Measurements from ENCODE around the gene CDPF1. TPM values are rescaled to one million over a fixed set of nuclear protein-coding genes. Genes with fewer than 3 reads are reported as not detected.

CDPF1 gene
- total RNA-seq, 1 donor from 2014 or later = 3.6 TPM

DNA sequence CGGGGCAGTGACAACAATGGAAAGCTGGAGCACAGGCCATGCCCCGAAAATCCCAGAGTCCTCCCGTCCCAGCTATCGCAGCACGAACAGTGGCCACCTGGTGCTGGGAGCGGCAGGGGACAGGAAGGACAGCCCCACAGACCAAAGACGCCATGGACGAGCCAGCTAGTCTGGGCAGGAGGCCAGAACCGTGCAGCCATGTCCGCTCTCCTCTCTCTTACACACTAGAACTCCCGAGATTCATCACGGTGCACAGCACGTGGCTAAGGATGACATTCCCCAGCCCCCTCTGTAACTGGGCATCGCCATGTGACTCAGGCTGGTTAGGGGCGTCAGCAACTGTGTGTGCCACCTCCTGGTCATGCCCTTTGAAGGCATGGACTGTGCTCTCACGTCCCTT, 4.6 kb downstream of the CDPF1 start:
- H3K27ac ChIP-seq = no peak overlapping the region
- no peak for DNase-seq (ENCODE audit: low spot score in 2 of 2)
- H3K36me3 ChIP-seq = peaks cover 10 to 11% of the 10 kb centered on the region in 2 donors
- H3K4me3 ChIP-seq = no peak overlapping the region
- no peaks in the 10 kb centered on the region for H3K27me3 ChIP-seq
- no peak for TF ChIP-seq CTCF (IDR thresholded peaks at IDR 0.05)
- peaks cover 5 to 6% of the 10 kb centered on the region in 2 donors for H3K4me1 ChIP-seq
- no peaks in the 10 kb centered on the region for H3K9me3 ChIP-seq
- intact Hi-C loops (cut with DNase I) = no loop called here

- H3K9me3 ChIP-seq = no peaks in the 10 kb centered on the region
- peaks cover 4 to 5% of the 10 kb centered on the region in 2 donors for H3K4me1 ChIP-seq
- no peak overlapping the region for H3K27ac ChIP-seq
- intact Hi-C loops (cut with DNase I) = no loop called here
- no peaks in the 10 kb centered on the region for H3K27me3 ChIP-seq
- DNase-seq (ENCODE audit: low spot score in 2 of 2) = no peak
- TF ChIP-seq CTCF (IDR thresholded peaks at IDR 0.05) = no peak
- H3K4me3 ChIP-seq = no peak overlapping the region
- peaks cover 15 to 18% of the 10 kb centered on the region in 2 donors for H3K36me3 ChIP-seq
Measured at GRCh38 chr22:46244771-46245170, 5.3 kb downstream of the CDPF1 start.

DNA sequence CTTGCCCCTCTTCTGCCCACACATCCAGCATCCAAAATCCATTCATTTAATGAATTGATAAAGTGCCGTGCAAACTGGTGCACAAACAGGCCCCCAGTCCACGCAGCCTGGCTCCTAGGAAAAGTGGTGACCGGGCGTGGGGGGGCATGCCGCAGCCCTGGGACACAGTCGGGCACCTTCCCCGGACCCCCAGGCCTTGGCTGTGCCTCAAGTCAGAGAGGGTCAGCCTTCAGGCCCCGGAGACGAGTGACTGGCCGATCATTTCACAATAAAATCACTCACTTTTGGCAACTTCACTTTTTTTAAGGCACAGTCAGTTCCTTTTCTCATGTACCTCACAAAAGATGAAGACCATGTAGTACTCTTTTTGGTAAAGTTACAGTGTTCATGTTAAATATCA, 8.0 kb downstream of the CDPF1 start:
- H3K36me3 ChIP-seq = peaks cover 16 to 40% of the 10 kb centered on the region in 2 donors
- H3K4me1 ChIP-seq = no peaks in the 10 kb centered on the region
- no peak for DNase-seq (ENCODE audit: low spot score in 2 of 2)
- H3K4me3 ChIP-seq = no peak overlapping the region
- no peak overlapping the region for H3K27ac ChIP-seq
- TF ChIP-seq CTCF (IDR thresholded peaks at IDR 0.05) = no peak
- no peaks in the 10 kb centered on the region for H3K27me3 ChIP-seq
- H3K9me3 ChIP-seq = no peaks in the 10 kb centered on the region
- intact Hi-C loops (cut with DNase I) = no loop called here

DNA sequence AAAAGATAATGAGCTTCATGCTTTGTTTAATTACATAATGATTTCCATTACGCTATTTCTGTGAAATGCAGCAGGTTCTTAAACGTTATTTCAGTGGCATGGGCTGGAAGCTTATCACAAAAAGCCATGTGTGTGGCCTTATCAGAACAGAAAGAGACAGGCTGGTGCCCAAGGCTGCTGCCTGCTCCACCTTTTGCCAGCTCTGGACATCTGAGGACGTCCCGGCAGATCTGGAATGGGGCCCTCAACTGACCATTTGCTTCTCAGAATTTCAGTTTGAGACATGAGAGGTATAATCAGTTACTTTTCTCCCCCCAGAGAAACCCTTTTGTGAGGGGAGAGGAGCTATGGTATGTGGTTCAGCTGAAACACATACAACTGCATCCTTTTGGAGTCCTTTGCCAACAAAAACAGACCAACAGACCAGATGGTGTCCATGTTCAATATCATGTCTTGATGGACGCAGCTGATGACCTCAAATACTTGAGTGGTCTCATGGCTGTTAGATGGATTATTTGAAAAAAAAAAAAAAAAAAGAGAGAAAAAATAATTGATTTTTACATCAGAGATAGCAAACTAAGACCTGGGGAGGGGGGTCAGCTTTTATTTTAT, 8.6 kb downstream of the CDPF1 start:
- no peaks in the 10 kb centered on the region for H3K4me1 ChIP-seq

GRCh38 chr22:46240907-46241306, 9.2 kb downstream of the CDPF1 start:
- Histone ChIP-seq H3K27me3 (no peaks in the 10 kb centered on the region), H3K4me3 (no peak overlapping the region), H3K27ac (no peak overlapping the region), H3K9me3 (no peaks in the 10 kb centered on the region), H3K4me1 (no peaks in the 10 kb centered on the region), H3K36me3 (peaks cover 16 to 50% of the 10 kb centered on the region in 2 donors)
- no peak for TF ChIP-seq CTCF (IDR thresholded peaks at IDR 0.05)
- intact Hi-C loops (cut with DNase I) = no loop called here
- DNase-seq (ENCODE audit: low spot score in 2 of 2) = no peak

More for the DNA sequence above, 8.6 kb downstream of the CDPF1 start:
- intact Hi-C loops (cut with DNase I) = no loop called here
- H3K4me3 ChIP-seq = no peak overlapping the region
- DNase-seq (ENCODE audit: low spot score in 2 of 2) = no peak
- TF ChIP-seq CTCF (IDR thresholded peaks at IDR 0.05) = no peak
- no peaks in the 10 kb centered on the region for H3K9me3 ChIP-seq
- no peak overlapping the region for H3K27ac ChIP-seq
- H3K27me3 ChIP-seq = no peaks in the 10 kb centered on the region
- H3K36me3 ChIP-seq = peaks cover 16 to 46% of the 10 kb centered on the region in 2 donors

- Histone ChIP-seq H3K36me3 (peaks cover 17 to 54% of the 10 kb centered on the region in 2 donors), H3K27ac (no peak overlapping the region), H3K4me1 (no peaks in the 10 kb centered on the region), H3K9me3 (no peaks in the 10 kb centered on the region), H3K27me3 (no peaks in the 10 kb centered on the region), H3K4me3 (no peak overlapping the region)
- intact Hi-C loops (cut with DNase I) = no loop called here
- DNase-seq (ENCODE audit: low spot score in 2 of 2) = no peak
- TF ChIP-seq CTCF (IDR thresholded peaks at IDR 0.05) = no peak
Measured at GRCh38 chr22:46240506-46240905, 9.6 kb downstream of the CDPF1 start.
